GM21515 (cell line): ENCODE measurements around the gene ECPAS.
"Not testable (repeated sequence)": the region's sequence is repeated elsewhere in the genome, so short reads cannot be mapped to it uniquely, and the experiment has no call there.

ENCODE experiments used
- ATAC-seq: cut with Tn5 transposase; IDR thresholded peaks from one replicate; pipeline ENCODE4 v1.9.1; 2021; ENCODE audit not compliant: unreplicated experiment

Gene ECPAS

GRCh38 chr9:111360881-111361280, 123.3 kb downstream of the ECPAS start:
- no peak for ATAC-seq

- ATAC-seq = no peak
Observed at GRCh38 chr9:111356481-111357244, 127.5 kb downstream of the ECPAS start.

GRCh38 chr9:111352545-111352944, 131.6 kb downstream of the ECPAS start:
- no peak for ATAC-seq

- ATAC-seq = no peak
Observed at GRCh38 chr9:111350556-111350955, 133.6 kb downstream of the ECPAS start.

- no peak for ATAC-seq
Observed at GRCh38 chr9:111349766-111350165, 134.4 kb downstream of the ECPAS start.

- ATAC-seq = no peak
Observed at GRCh38 chr9:111348821-111349271, 135.3 kb downstream of the ECPAS start.

- ATAC-seq = not testable (repeated sequence)
Observed at GRCh38 chr9:111334318-111334863, 149.8 kb downstream of the ECPAS start.

- ATAC-seq = no peak
Observed at GRCh38 chr9:111330124-111330523, 154.1 kb downstream of the ECPAS start, which contains the start of gene OR2K2. Gene OR2K2, minus strand, starts transcription at chr9:111330224. Its CDS starts 1,791 bp downstream, at chr9:111328433.

GRCh38 chr9:111320631-111321030, 163.6 kb downstream of the ECPAS start:
- no peak for ATAC-seq

- no peak for ATAC-seq
Observed at GRCh38 chr9:111316796-111317195, 167.4 kb downstream of the ECPAS start.
